ENCODE data around the gene CCDC191.

CCDC191 gene

GRCh38 chr3:114060906-114061655, 4.8 kb upstream of the CCDC191 start:
- peaks cover 79% of the 10 kb centered on the region for H3K79me2 ChIP-seq (ENCODE audit: insufficient read depth, low read depth)
- peaks cover 15% of the 10 kb centered on the region for H3K4me1 ChIP-seq (ENCODE audit: low read depth, poor library complexity, severe bottlenecking)
- no peak overlapping the region for H2AFZ ChIP-seq (ENCODE audit: low read depth)
- H3K9ac ChIP-seq = no peak overlapping the region
- H4K20me1 ChIP-seq (ENCODE audit: insufficient read depth) = no peaks in the 10 kb centered on the region; the same call in 1 of the 2 replicates
- H3K27ac ChIP-seq = no peak overlapping the region
- no peak for TF ChIP-seq CTCF (conservative IDR thresholded peaks at IDR 0.05; ENCODE audit: low read depth, low read length)
- peaks cover 6% of the 10 kb centered on the region for H3K36me3 ChIP-seq (ENCODE audit: insufficient read depth)
- H3K4me3 ChIP-seq (IDR thresholded peaks at IDR 0.05; ENCODE audit: insufficient read depth, low read depth, low read length) = no peak overlapping the region
- H3K27me3 ChIP-seq (ENCODE audit: insufficient read depth, low read depth) = no peaks in the 10 kb centered on the region
- no peak overlapping the region for H3K4me2 ChIP-seq

DNA sequence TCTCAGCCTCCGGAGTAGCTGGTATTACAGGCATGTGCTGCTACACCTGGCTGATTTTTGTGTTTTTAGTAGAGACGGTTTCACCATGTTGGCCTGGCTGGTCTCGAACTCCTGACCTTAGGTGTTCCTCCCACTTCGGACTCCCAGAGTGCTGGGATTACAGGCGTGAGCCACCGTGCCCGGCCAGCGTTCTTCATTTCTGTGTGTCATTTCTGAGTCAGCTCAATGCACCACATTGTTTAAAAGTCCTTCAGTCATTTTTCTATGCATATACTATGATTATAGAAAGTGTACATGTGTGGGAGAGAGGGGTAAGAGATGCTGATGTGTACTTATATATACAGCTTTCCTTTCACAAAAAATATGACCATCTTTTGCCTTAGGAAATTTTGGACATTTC, 2.3 kb upstream of the CCDC191 start:
- H2AFZ ChIP-seq (ENCODE audit: low read depth) = no peak overlapping the region
- H4K20me1 ChIP-seq (ENCODE audit: insufficient read depth) = no peaks in the 10 kb centered on the region
- peaks cover 66% of the 10 kb centered on the region for H3K79me2 ChIP-seq (ENCODE audit: insufficient read depth, low read depth)
- H3K27me3 ChIP-seq (ENCODE audit: insufficient read depth, low read depth) = no peaks in the 10 kb centered on the region
- peaks cover 3% of the 10 kb centered on the region for H3K36me3 ChIP-seq (ENCODE audit: insufficient read depth)
- H3K27ac ChIP-seq = no peak overlapping the region
- H3K4me3 ChIP-seq (IDR thresholded peaks at IDR 0.05; ENCODE audit: insufficient read depth, low read depth, low read length) = no peak overlapping the region
- H3K4me1 ChIP-seq (ENCODE audit: low read depth, poor library complexity, severe bottlenecking) = peaks cover 23% of the 10 kb centered on the region
- H3K9ac ChIP-seq = no peak overlapping the region
- TF ChIP-seq CTCF (conservative IDR thresholded peaks at IDR 0.05; ENCODE audit: low read depth, low read length) = no peak
- H3K4me2 ChIP-seq = peak overlapping the region; percentile 92; the same call in 1 of the 2 replicates

DNA sequence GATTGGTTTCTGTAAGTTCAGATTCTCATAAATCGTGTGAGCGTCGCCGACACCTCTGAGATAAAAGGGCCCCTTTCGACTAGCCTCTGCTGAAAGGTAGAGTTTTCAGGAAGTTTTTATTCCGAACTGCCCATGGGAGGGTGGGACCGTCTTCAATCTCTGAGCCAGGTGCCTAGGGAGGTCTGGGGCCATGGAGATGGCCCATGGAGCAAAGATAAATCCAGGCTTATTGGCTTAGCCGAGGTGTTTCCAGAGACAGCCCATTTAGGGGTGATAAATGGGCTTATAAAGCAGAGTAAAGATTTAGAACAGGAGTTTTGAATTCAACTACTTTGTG, 653 bp upstream of the CCDC191 start:
- TF ChIP-seq CTCF (conservative IDR thresholded peaks at IDR 0.05; ENCODE audit: low read depth, low read length) = no peak
- H3K4me3 ChIP-seq (IDR thresholded peaks at IDR 0.05; ENCODE audit: insufficient read depth, low read depth, low read length) = peak overlapping the region; percentile 85
- H3K27me3 ChIP-seq (ENCODE audit: insufficient read depth, low read depth) = no peaks in the 10 kb centered on the region
- H2AFZ ChIP-seq (ENCODE audit: low read depth) = peak overlapping the region; percentile 45
- no peaks in the 10 kb centered on the region; the same call in 1 of the 2 replicates for H3K36me3 ChIP-seq (ENCODE audit: insufficient read depth)
- H3K9ac ChIP-seq = peak overlapping the region; percentile 87
- H3K4me1 ChIP-seq (ENCODE audit: low read depth, poor library complexity, severe bottlenecking) = peaks cover 23% of the 10 kb centered on the region
- H3K27ac ChIP-seq = peak overlapping the region; percentile 74
- peaks cover 54% of the 10 kb centered on the region for H3K79me2 ChIP-seq (ENCODE audit: insufficient read depth, low read depth)
- H4K20me1 ChIP-seq (ENCODE audit: insufficient read depth) = no peaks in the 10 kb centered on the region
- H3K4me2 ChIP-seq = peak overlapping the region; percentile 92

GRCh38 chr3:114052216-114052615, 4.1 kb downstream of the CCDC191 start:
- H3K27me3 ChIP-seq (ENCODE audit: insufficient read depth, low read depth) = no peaks in the 10 kb centered on the region
- H3K79me2 ChIP-seq (ENCODE audit: insufficient read depth, low read depth) = peaks cover 6% of the 10 kb centered on the region
- peaks cover 8% of the 10 kb centered on the region for H3K4me1 ChIP-seq (ENCODE audit: low read depth, poor library complexity, severe bottlenecking)
- no peaks in the 10 kb centered on the region for H4K20me1 ChIP-seq (ENCODE audit: insufficient read depth)
- no peaks in the 10 kb centered on the region for H3K36me3 ChIP-seq (ENCODE audit: insufficient read depth)
- TF ChIP-seq CTCF (conservative IDR thresholded peaks at IDR 0.05; ENCODE audit: low read depth, low read length) = no peak
- no peak overlapping the region for H3K27ac ChIP-seq
- H3K4me3 ChIP-seq (IDR thresholded peaks at IDR 0.05; ENCODE audit: insufficient read depth, low read depth, low read length) = no peak overlapping the region
- H3K4me2 ChIP-seq = no peak overlapping the region
- no peak overlapping the region for H2AFZ ChIP-seq (ENCODE audit: low read depth)
- H3K9ac ChIP-seq = no peak overlapping the region

Data from KMS-11 (cell line).